HG03520 (cell line): ENCODE results near the gene EIF1.
"Not testable (repeated sequence)": the region's sequence is repeated elsewhere in the genome, so short reads cannot be mapped to it uniquely, and the experiment has no call there.

Source experiments
- ATAC-seq: cut with Tn5 transposase; IDR thresholded peaks from one replicate; pipeline ENCODE4 v1.9.1; 2021; ENCODE audit warnings: mild to moderate bottlenecking, moderate library complexity; ENCODE audit not compliant: unreplicated experiment

Gene EIF1

DNA sequence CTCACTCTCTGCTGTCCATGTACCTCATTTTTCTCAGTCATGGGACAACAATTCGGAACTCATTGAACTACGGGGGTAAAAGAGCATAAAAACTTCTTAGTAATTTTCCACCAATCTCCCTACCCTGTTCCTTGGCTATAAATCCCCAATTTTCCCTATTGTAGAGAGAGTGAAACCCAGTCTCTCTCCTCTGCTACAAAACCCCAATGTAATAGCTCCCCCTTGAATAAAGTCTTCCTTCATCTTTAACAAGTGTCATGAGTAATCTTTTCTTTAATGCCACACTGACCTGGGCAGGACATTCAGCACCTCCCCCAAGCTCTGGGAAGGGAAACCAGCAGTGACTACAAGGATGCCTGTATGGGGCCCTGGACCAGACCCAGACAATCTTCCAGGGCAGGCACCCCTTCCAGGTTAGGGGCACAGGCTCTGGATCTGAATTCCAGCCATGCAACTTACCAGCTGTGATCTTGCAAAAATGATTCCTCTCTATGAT, 10.2 kb upstream of the EIF1 start:
- ATAC-seq, result no peak

DNA sequence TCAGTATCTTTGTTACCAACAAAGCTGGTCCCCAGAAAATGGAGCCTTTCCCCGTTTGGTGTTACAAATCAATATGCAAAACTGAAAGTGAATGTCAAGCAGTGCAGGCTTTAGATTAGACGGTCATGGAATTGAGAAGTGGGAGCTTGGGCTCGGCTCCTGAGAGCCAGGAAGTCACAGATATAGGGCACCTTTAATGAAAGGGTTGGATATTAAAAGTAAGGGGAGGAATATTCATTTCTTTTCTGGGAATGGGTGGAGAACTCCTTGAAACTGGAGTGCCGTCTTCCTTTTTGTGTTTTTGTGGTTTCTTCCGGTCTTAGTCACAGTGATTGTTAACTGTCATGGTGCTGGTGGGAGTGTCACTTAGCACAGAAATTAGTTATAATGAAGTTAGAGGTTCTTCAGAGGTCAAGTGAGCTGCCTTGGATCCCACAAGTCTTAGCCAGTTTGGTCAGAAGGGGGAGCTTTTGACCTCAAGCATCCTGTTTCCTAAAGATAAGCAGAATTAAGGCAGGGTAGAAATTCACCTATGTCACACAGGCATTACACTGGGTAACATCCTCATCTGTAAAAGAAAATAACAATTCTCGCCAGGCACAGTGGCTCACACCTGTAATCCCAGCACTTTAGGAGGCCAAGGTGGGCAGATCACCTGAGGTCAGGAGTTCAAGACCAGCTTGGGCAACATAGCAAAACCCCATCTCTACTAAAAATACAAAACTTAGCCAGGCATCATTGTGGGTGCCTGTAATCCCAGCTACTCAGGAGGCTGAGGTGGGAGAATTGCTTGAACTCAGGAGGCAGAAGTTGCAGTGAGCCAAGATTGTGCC, 9.6 kb upstream of the EIF1 start:
- no peak for ATAC-seq

DNA sequence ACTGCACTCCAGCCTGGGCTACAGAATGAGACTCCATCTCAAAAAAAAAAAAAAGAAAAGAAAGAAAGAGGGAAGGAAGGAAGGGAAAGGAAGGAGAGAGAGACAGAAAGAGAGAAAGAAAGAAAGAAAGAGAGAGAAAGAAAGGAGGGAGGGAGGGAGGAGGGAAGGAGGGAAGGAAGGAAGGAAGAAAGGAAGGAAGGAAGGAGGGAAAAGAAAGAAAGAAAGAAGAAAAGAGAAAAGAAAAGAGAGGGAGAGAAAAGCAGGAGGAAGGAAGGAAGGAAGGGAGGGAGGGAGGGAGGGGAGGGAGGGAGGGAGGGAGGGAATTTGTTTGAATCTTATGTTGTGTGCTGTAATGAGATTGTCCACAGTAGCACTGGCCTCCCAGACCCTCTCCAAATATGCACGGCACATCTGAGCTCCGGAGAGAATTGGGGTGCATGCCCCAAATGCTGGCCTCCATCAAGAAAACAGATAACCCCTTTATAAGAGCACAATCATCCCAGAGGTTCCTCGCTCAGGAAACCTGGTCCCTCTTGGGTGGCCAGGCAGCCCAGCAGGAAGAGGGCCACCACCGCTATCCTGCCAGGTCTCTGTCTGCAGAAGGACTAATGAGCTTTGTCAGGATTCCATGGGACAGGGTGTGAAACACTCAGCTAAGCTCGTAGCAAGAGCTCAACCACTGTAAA, 8.8 kb upstream of the EIF1 start:
- ATAC-seq, result no peak

DNA sequence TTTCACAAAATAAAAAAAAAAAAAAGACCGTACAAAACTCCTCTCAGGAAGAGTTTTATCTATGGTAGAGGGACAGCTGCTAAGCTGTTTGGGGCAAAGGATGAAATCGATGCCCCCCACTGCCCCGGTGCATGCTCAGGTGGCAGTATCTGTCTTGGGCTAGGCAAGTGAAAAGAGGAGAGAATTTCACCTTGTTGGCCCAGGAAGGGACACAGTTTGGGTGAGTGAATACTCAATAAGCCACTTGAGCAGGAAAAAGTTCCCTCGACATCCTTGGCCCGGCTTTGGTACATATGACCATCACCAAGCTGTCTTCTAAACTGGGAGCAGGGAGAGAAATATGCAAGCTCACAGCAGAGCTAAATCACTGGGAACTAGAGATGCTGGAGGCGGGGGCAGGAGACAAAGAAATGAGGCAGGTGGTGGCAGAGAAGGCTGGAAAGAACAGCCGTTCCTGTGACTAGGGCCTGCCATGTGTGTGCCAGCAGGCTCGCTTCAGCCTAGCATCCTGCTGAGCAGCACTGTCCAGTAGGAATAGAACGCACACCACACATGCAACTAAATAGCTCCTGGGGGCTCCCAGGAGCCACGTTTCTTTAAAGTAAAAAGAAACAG, 8.2 kb upstream of the EIF1 start:
- ATAC-seq, result no peak

DNA sequence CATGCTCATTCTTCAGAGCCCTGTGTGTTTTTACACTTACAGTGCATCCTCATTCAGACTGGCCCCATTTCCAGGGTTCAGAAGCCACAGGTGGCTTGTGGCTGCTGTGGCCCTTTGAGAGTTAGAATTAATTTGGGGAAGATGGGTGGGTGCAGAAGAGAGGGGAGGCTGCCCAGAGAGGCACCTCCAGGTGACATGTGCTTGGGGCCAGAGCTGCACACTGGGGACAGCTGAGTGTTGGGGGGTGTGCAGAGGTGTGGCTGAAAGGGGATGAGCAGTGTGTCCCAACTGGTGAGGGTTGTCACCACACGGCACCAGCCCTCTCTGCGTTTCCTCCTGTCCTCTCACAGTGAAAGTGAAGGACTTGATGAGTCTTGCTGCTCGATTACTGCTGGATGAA, 6.9 kb upstream of the EIF1 start:
- no peak for ATAC-seq

DNA sequence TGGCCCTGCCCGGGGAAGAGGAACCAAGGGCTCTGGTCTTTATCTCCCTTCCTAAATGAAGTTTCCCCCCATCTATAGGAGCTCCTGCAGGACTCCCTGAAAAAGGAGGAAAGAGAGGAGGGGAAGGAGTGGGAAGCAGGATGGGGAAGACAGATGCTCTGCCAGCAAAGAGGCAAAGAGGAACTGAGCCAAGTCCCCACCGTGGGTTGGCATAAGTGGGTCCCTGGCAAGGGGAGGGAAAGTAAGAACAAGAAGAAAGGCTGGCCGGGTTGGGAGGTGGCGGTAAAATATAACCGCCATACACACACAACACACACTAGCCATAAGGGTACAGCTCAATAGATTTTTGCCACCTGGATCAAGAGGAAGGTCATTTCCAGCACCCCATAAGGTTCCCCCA, 6.1 kb upstream of the EIF1 start:
- no peak for ATAC-seq

DNA sequence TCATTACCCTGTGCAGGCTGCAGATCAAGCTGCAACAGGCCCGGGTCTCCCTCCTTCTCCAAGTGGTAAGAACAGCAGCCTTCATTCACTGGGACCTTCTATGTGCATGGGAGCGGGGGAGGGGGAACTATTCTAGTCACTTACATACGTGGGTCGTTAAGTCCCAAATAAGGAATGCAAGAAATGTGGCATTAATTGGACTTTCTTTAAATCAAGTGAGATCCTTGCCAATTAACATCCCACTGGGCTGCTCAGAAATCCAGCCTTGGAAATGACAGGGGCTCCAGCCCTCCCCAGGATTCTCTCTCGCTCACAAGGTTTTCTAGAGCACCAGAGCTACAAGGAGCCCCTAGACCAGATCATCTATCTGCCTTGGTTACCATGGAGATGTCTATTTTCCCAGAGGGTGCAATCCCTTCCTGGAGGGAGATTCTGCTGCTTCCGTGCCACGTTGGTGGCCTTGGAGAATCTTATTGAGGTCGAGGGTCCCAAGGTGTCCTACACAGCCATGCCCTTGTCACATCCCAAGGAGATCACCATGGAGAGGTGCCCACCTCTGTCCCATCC, 5.2 kb upstream of the EIF1 start:
- ATAC-seq, result no peak

DNA sequence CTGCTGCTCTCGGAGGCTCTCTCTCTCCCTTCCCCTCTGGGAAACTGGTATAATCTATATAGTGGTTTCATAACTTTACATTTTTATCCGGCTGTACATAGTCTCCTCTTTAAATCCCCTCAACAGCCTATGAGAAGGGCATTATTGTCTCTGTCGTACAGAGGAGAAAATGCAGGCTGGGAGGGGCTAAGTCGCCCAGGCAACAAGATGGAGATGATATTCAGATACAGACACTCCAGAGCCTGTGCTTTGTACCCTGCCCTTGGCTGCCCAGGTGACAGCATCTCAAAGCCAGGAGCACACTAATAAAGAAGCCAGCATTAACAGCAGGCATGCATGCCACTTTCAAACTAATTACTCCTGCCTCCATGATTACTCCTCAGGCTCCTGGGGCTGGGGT, 4.7 kb upstream of the EIF1 start:
- ATAC-seq, result no peak

DNA sequence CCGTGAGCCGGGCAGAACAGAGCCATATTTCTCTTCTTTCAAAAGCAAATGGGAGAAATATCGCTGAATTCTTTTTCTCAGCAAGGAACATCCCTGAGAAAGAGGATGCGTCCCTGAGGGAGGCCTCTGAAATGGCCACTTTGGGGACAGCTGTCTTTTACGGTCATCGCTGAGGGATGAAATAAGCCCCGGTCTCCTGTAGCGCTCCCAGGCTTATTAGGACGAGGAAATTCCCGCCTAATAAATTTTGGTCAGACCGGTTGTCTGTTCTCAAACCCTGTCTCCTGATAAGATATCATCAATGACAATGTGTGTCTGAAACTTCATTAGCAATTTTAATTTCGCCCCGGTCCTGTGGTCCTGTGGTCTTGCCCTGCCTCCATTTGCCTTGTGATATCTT, 2.9 kb upstream of the EIF1 start:
- ATAC-seq, result not testable (repeated sequence)

DNA sequence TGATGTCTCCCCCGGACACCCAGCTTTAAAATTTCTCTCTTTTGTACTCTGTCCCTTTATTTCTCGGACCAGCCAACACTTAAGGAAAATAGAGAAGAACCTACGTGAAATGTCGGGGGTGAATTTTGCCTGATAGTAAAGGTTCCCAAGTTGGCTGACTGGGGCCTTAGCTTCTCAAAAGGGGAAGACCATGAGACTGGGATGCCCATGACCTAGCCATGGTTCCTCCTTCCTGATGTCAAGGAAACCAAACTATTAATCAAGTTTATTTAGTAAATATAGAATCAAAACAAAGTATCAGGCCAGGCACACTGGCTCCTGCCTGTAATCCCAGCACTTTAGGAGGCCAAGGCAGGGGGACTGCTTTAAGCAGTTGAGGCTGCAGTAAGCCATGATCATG, 2.4 kb upstream of the EIF1 start:
- ATAC-seq, result no peak

DNA sequence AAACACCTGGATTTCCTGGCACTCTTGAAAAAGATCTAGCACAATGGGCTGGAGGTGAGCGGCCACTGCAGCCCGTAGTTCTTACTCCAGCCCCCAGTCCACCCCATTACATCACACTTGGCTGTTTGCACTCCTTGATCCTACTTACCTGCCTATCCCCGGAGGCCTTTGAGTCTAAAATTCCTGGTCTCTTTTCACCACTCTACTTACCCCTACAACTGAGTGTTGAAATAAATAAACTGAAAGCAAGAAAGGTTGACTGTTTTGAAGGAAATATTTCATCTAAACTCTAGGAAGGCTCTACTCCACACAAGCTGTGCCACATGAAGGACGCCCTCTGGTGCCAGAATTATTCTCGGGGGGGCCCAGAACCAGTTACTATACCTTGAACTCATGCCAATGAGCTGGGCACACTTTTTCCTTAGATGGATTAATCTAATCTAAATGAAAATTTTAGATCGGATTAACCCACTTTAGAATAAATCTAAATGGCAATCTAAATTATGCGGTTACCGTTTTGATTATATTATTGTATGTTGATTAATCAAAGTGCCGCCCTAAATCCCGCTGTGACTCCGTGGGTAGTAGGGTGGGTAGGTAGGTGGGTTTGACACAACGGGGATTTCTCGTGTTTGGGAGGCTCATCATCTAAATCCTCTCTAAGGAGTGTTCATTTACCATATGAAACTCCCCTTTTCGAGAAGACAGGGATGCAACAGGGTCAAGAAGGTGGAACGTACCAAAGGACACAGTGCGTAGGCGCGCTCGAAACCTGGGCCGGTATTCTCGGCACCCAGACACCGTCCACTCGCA, 651 bp upstream of the EIF1 start:
- no peak for ATAC-seq

DNA sequence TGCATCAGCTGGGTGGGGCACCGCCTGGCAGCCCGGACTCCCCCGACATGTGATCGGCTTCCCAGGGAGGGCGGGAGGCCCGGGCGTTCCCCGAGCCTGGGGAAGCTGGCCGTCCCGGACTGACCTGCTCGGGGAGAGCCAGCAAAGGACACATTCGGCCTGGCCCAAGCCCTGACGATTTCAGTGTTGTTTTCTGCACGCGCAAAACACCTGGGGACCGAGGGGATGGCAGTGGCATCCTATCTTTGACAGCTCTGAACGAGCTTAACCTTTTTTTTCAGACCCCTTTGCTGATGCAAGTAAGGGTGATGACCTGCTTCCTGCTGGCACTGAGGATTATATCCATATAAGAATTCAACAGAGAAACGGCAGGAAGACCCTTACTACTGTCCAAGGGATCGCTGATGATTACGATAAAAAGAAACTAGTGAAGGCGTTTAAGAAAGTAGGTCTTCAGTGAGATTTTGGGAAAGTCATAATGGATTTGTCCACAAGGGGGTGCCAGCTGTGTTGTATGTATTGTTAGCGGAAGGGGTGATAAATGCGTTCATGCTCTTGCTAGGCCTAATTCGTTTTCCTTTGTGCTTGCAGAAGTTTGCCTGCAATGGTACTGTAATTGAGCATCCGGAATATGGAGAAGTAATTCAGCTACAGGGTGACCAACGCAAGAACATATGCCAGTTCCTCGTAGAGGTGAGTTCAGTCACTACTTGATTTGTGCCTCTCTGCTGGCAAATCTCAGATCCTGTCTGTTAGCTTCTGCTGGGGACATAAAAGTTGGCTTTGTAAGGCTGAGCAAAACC, 1.0 kb downstream of the EIF1 start:
- no peak for ATAC-seq

DNA sequence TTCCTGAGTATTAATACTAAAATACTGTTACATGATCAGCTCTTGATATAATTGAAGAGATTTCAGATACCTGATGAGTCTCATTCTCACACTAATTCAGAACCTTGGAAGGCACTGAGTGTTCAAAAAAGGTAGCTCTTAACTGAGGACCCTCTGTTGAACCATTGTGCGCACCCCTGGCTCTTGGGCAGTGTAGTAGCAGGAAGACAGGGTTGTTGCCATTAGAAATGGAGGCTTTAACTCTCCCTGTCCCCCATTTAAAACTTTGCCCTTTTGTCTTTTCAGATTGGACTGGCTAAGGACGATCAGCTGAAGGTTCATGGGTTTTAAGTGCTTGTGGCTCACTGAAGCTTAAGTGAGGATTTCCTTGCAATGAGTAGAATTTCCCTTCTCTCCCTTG, 1.8 kb downstream of the EIF1 start:
- ATAC-seq, result no peak

DNA sequence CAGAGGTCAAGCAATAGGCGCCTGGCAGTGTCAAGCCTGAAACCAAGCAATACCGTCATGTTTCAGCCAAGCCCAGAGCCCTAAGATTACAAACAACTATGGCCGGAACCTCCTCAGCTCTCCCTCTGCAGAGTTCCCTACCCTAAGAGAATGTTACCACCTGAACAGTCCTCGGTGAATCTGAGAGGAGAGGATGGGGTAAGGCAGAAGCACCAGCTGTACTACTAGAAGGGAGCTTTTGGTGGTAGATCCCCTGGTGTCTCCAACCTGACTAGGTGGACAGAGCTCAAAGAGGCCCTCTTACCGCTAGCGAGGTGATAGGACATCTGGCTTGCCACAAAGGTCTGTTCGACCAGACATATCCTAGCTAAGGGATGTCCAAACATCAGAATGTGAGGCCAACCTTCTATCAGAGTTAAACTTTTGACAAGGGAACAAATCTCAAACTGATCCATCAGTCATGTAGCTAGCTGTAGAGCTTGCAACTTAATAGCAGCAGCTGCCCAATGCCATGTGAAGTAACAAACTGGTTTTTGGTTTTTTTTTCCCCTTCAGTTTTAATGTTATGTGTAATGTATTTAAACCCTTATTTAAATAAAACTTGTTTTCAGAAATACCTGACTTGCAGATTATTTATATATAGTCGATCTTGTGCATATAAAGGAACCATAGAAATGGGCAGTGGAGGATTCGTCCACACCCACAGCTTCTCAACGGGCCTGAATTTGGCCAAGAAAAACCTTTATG, 2.5 kb downstream of the EIF1 start:
- no peak for ATAC-seq

DNA sequence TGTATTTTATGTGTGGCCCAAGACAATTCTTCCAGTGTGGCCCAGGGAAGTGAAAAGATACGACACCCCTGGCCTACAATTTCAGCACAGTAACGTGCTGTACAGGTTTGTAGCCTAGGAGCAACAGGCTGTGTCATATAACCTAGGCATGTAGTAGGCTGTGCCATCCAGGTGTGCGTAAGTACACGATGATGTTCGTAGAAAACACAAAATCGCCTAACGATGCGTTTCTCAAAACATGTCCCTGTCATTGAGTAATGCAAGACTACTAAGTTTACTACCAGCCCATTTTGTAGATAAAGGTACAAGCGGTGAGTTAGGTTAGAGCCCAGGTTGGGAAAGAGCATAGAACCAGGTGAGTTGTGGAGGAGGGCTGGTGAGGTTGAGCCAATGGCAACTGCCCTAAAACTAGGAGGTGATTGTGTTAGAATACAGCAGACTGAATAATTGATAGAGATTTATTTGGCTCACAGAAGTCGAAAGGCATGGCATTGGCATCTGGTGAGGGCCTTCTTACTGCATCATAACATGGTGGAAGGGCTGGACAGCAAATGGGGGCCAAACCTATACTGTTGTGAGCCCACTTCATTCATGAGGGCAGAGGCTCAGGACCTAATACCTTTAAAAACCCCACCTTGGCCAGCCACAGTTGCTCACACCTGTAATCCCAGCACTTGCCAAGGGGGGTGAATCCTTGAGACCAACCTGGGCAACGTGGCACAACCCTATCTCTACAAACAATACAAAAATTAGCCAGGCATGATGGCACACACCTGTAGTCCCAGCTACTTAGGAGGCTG, 4.2 kb downstream of the EIF1 start:
- no peak for ATAC-seq

DNA sequence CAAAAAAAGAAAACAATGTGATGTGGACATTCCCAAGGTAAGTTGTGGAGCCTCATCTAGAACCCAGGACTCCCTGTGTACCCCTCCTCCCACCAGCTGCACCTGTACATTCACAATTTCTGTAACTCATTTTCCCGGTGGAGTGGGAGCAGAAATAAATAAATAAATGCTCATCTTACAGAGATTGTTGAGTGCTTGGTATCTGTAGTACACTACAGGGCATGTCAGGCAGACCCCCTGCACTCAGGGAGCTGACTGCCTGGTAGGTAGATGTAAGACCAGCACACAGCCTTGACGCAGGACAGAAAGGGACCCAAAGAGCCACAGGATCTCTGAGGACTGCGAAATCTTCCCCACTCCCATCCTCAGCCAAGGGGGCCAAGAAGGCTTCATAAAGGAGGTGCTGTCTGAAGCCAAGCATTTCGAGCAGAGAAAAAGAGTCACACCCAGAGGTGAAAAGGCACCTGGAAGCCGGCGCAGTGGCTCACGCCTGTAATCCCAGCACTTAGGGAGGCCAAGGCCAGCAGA, 6.5 kb downstream of the EIF1 start:
- ATAC-seq, result no peak

DNA sequence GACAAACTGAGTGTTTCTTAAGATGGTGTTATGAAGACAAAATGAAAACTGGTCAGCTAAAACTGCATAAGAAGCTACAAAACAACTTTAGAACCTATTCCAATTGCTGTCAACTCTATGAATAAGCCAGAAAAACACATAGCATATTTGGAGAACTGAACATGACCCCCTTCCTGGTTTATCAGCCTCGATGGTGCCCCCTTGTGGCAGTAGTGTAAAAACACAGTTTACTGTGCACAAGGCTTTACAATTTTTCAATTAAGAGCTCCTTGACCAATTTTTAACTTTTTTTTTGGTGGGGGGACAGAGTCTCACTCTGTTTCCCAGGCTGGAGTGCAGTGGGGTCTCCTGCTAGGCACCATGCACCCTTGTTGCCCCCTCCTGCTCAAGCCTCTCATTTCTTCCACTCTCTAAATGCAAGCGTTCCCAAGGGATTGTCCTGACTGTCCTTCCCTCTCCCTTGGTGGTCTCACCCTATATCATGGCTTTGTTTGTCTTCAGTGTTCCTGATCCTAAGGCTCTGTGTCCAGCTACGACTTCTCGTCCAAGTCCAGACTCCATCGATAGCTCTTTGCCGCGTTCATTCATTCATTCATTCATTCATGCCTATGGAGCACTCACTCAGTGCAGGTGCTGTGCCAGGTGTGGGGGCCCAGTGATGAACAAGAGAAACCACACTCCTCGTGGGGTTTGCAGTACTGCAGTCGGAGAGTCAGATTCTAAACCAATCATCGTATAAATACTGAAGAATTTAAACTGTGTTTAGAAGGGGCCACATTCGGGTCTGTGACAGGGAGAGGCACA, 7.5 kb downstream of the EIF1 start:
- no peak for ATAC-seq
